ENCODE data around the gene SMAD6. TPM values are rescaled to one million over a fixed set of nuclear protein-coding genes. Genes with fewer than 3 reads are reported as not detected.

SMAD6 gene
- total RNA-seq, 4 donors from 2014 or later: 1.7 to 6.3 (median 3.8) TPM

GRCh38 chr15:66691727-66692126 lies 10.3 kb upstream of the SMAD6 start:
- H3K4me3 ChIP-seq: no peak overlapping the region
- no peak for DNase-seq
- H3K9me3 ChIP-seq: no peaks in the 10 kb centered on the region
- H3K4me1 ChIP-seq: no peaks in the 10 kb centered on the region
- no peak overlapping the region for H3K27ac ChIP-seq
- intact Hi-C loops (cut with DNase I): no loop called here
- H3K36me3 ChIP-seq: no peaks in the 10 kb centered on the region
- TF ChIP-seq CTCF (IDR thresholded peaks at IDR 0.05) (no peak), POLR2A (IDR thresholded peaks at IDR 0.05) (no peak)
- H3K27me3 ChIP-seq: no peaks in the 10 kb centered on the region

- no peaks in the 10 kb centered on the region for H3K27me3 ChIP-seq
- 70 to 75% methylated on average over 2 to 3 of the region's 3 CpGs for WGBS, 2 donors
- TF ChIP-seq POLR2A (IDR thresholded peaks at IDR 0.05) (no peak), CTCF (IDR thresholded peaks at IDR 0.05) (no peak)
- intact Hi-C loops (cut with DNase I): no loop called here
- DNase-seq: no peak
- no peaks in the 10 kb centered on the region for H3K9me3 ChIP-seq
- no peak overlapping the region for H3K27ac ChIP-seq
- no peaks in the 10 kb centered on the region for H3K4me1 ChIP-seq
- H3K36me3 ChIP-seq: no peaks in the 10 kb centered on the region
- no peak overlapping the region for H3K4me3 ChIP-seq
Observed at GRCh38 chr15:66692391-66692790, 9.6 kb upstream of the SMAD6 start.

GRCh38 chr15:66692808-66693596 lies 9.0 kb upstream of the SMAD6 start:
- 48 to 54% methylated on average over 6 of the region's 6 CpGs for WGBS, 2 donors
- TF ChIP-seq CTCF (IDR thresholded peaks at IDR 0.05) (no peak), POLR2A (IDR thresholded peaks at IDR 0.05) (no peak)
- Histone ChIP-seq H3K27ac (no peak overlapping the region), H3K36me3 (no peaks in the 10 kb centered on the region), H3K27me3 (no peaks in the 10 kb centered on the region), H3K4me1 (peaks cover 0 to under 1% (median 0%) of the 10 kb centered on the region in 3 donors), H3K4me3 (no peak overlapping the region), H3K9me3 (no peaks in the 10 kb centered on the region)
- intact Hi-C loops (cut with DNase I): no loop called here
- DNase-seq: no peak

- WGBS, 2 donors: 79 to 87% methylated on average over 4 of the region's 4 CpGs
- no peak overlapping the region for H3K4me3 ChIP-seq
- H3K4me1 ChIP-seq: peaks cover 0 to 25% (median 0%) of the 10 kb centered on the region in 3 donors
- TF ChIP-seq POLR2A (IDR thresholded peaks at IDR 0.05) (no peak), CTCF (IDR thresholded peaks at IDR 0.05) (no peak)
- H3K36me3 ChIP-seq: no peaks in the 10 kb centered on the region
- no peak overlapping the region for H3K27ac ChIP-seq
- intact Hi-C loops (cut with DNase I): no loop called here
- H3K9me3 ChIP-seq: no peaks in the 10 kb centered on the region
- no peak for DNase-seq
- no peaks in the 10 kb centered on the region for H3K27me3 ChIP-seq
Observed at GRCh38 chr15:66696770-66697169, 5.3 kb upstream of the SMAD6 start.

GRCh38 chr15:66698318-66698961 lies 3.6 kb upstream of the SMAD6 start:
- Histone ChIP-seq H3K27me3 (peaks cover 0 to 12% (median 0%) of the 10 kb centered on the region in 4 donors), H3K36me3 (no peaks in the 10 kb centered on the region), H3K9me3 (no peaks in the 10 kb centered on the region), H3K4me3 (no peak overlapping the region), H3K27ac (no peak overlapping the region), H3K4me1 (peaks cover 8 to 42% (median 8%) of the 10 kb centered on the region in 3 donors)
- intact Hi-C loops (cut with DNase I): no loop called here
- DNase-seq: no peak
- WGBS, 2 donors: 19 to 43% methylated on average over 4 to 5 of the region's 6 CpGs
- no peak for TF ChIP-seq POLR2A (IDR thresholded peaks at IDR 0.05)
- peak; percentile 28 to 71 (median 60) for TF ChIP-seq CTCF (IDR thresholded peaks at IDR 0.05)
